HUES48 (cell line): ENCODE measurements around the gene ADGRL3.

Experiments
- H3K27ac ChIP-seq: one replicate; pipeline ENCODE4 v1.7.0; 2013; ENCODE audit warnings: low read depth, low read length, inconsistent platforms
- H3K27me3 ChIP-seq: 2 replicates; pipeline ENCODE4 v1.6.1; 2013; ENCODE audit warnings: mild to moderate bottlenecking, low read length; ENCODE audit not compliant: control insufficient read depth, insufficient read depth
- H3K36me3 ChIP-seq: 2 replicates; pipeline ENCODE4 v1.6.1; 2013; ENCODE audit warnings: low read length; ENCODE audit not compliant: control insufficient read depth, insufficient read depth
- H3K4me1 ChIP-seq: 2 replicates; pipeline ENCODE4 v1.6.1; 2013; ENCODE audit warnings: mild to moderate bottlenecking, low read length; ENCODE audit not compliant: control insufficient read depth, insufficient read depth
- H3K4me3 ChIP-seq: 2 replicates; pipeline ENCODE4 v1.5.1; 2013; ENCODE audit warnings: mild to moderate bottlenecking, low read depth, low read length
- H3K9ac ChIP-seq: 2 replicates; pipeline ENCODE4 v1.6.1; 2013; ENCODE audit warnings: mild to moderate bottlenecking, low read depth, low read length, moderate library complexity
- H3K9me3 ChIP-seq: 2 replicates; pipeline ENCODE4 v1.6.1; 2013; ENCODE audit warnings: low read length; ENCODE audit not compliant: control insufficient read depth, insufficient read depth

The ADGRL3 gene

GRCh38 chr4:62096881-62097280 lies 896.8 kb downstream of the ADGRL3 start:
- no peaks in the 10 kb centered on the region for H3K4me1 ChIP-seq
- no peak overlapping the region for H3K27ac ChIP-seq
- H3K36me3 ChIP-seq, result no peaks in the 10 kb centered on the region
- no peaks in the 10 kb centered on the region for H3K9me3 ChIP-seq
- no peak overlapping the region for H3K9ac ChIP-seq
- H3K27me3 ChIP-seq, result no peaks in the 10 kb centered on the region
- no peak overlapping the region for H3K4me3 ChIP-seq

- no peak overlapping the region for H3K27ac ChIP-seq
- no peaks in the 10 kb centered on the region for H3K27me3 ChIP-seq
- no peak overlapping the region for H3K9ac ChIP-seq
- H3K4me1 ChIP-seq, result peaks cover 13% of the 10 kb centered on the region; the same call in 1 of the 2 replicates
- no peaks in the 10 kb centered on the region for H3K36me3 ChIP-seq
- no peak overlapping the region for H3K4me3 ChIP-seq
- H3K9me3 ChIP-seq, result no peaks in the 10 kb centered on the region
These were observed 915.1 kb downstream of the ADGRL3 start for GRCh38 chr4:62115216-62115615.

GRCh38 chr4:62117886-62118285 lies 917.8 kb downstream of the ADGRL3 start:
- Histone ChIP-seq H3K9ac (no peak overlapping the region), H3K4me1 (peaks cover 13% of the 10 kb centered on the region; the same call in 1 of the 2 replicates), H3K4me3 (no peak overlapping the region), H3K27me3 (no peaks in the 10 kb centered on the region), H3K36me3 (no peaks in the 10 kb centered on the region), H3K27ac (no peak overlapping the region), H3K9me3 (no peaks in the 10 kb centered on the region)

- Histone ChIP-seq H3K27ac (no peak overlapping the region), H3K36me3 (no peaks in the 10 kb centered on the region), H3K9me3 (no peaks in the 10 kb centered on the region), H3K27me3 (no peaks in the 10 kb centered on the region), H3K4me1 (peaks cover 13% of the 10 kb centered on the region; the same call in 1 of the 2 replicates), H3K4me3 (no peak overlapping the region), H3K9ac (no peak overlapping the region)
These were observed 918.4 kb downstream of the ADGRL3 start for GRCh38 chr4:62118558-62118957.

GRCh38 chr4:62119195-62119594 lies 919.1 kb downstream of the ADGRL3 start:
- Histone ChIP-seq H3K4me1 (peaks cover 13% of the 10 kb centered on the region; the same call in 1 of the 2 replicates), H3K27ac (no peak overlapping the region), H3K36me3 (no peaks in the 10 kb centered on the region), H3K4me3 (no peak overlapping the region), H3K9ac (no peak overlapping the region), H3K27me3 (no peaks in the 10 kb centered on the region), H3K9me3 (no peaks in the 10 kb centered on the region)

- Histone ChIP-seq H3K36me3 (no peaks in the 10 kb centered on the region), H3K9me3 (no peaks in the 10 kb centered on the region), H3K27ac (no peak overlapping the region), H3K4me3 (no peak overlapping the region), H3K4me1 (no peaks in the 10 kb centered on the region), H3K9ac (no peak overlapping the region), H3K27me3 (no peaks in the 10 kb centered on the region)
These were observed 926.1 kb downstream of the ADGRL3 start for GRCh38 chr4:62126064-62126732.
